IgD-negative memory B cell (primary cell): ENCODE data around the gene CLK2. TPM values are rescaled to one million over a fixed set of nuclear protein-coding genes. Genes with fewer than 3 reads are reported as not detected.
"Not testable (repeated sequence)": the region's sequence is repeated elsewhere in the genome, so short reads cannot be mapped to it uniquely, and the experiment has no call there.

Experiments used
- H3K27ac Mint-ChIP-seq, 3 donors: one replicate each; pipeline ENCODE4 v1.8.0; 2020 to 2022; ENCODE audit warnings: mild to moderate bottlenecking in 3 of 3, mixed read lengths in 3 of 3, moderate library complexity in 1 of 3
- H3K27me3 Mint-ChIP-seq: one replicate; pipeline ENCODE4 v1.8.0; 2021; ENCODE audit warnings: mixed read lengths
- H3K36me3 Mint-ChIP-seq: one replicate; pipeline ENCODE4 v1.8.0; 2020; ENCODE audit warnings: mild to moderate bottlenecking, mixed read lengths
- H3K4me1 Mint-ChIP-seq, 3 donors: one replicate each; pipeline ENCODE4 v1.8.0; 2020 to 2022; ENCODE audit warnings: mixed read lengths in 3 of 3, mild to moderate bottlenecking in 1 of 3
- H3K4me3 Mint-ChIP-seq, 4 donors: one replicate each; pipeline ENCODE4 v1.8.0; 2020 to 2022; ENCODE audit warnings: mild to moderate bottlenecking in 4 of 4, mixed read lengths in 4 of 4, moderate library complexity in 3 of 4
- H3K9me3 Mint-ChIP-seq, 3 donors: one replicate each; pipeline ENCODE4 v1.8.0; 2020 to 2021; ENCODE audit warnings: mixed read lengths in 3 of 3, mild to moderate bottlenecking in 1 of 3
- polyA plus RNA-seq: library from polyadenylated mRNA; unstranded; fragments of 300-500 nt; fragmentation: Illumina TruSeq; gene quantifications from one replicate; pipeline ENCODE4 v1.2.3, GENCODE V29; 2021

Gene CLK2
- polyA plus RNA-seq, 1 donor from 2014 or later, result 19.7 TPM

- Mint-ChIP-seq H3K4me3 (peak overlapping the region in 2 of 4 donors; percentile 17 to 25), H3K36me3 (no peaks in the 10 kb centered on the region), H3K27me3 (peaks cover 2% of the 10 kb centered on the region), H3K27ac (peak overlapping the region in 2 of 3 donors; percentile 47 to 85), H3K9me3 (peaks cover 0 to 2% (median 1%) of the 10 kb centered on the region in 3 donors), H3K4me1 (peaks cover 18 to 23% (median 21%) of the 10 kb centered on the region in 3 donors)
Measured at GRCh38 chr1:155247667-155248553, 25.4 kb downstream of the CLK2 start.

- Mint-ChIP-seq H3K4me1 (peaks cover 20 to 26% (median 23%) of the 10 kb centered on the region in 3 donors), H3K27ac (peak overlapping the region in 1 of 3 donors; percentile 35)
- not testable (repeated sequence) for H3K36me3 Mint-ChIP-seq, H3K9me3 Mint-ChIP-seq, H3K4me3 Mint-ChIP-seq, H3K27me3 Mint-ChIP-seq
Measured at GRCh38 chr1:155246796-155247195, 26.5 kb downstream of the CLK2 start.

- Mint-ChIP-seq H3K4me1 (peaks cover 26 to 33% (median 28%) of the 10 kb centered on the region in 3 donors), H3K9me3 (peaks cover 0 to 2% (median 1%) of the 10 kb centered on the region in 3 donors)
Measured at GRCh38 chr1:155245163-155245524, 28.2 kb downstream of the CLK2 start.

GRCh38 chr1:155244368-155245162 is 28.7 kb downstream of the CLK2 start:
- H3K4me3 Mint-ChIP-seq, result peak overlapping the region; percentile 87 to 90 (median 88)
- H3K36me3 Mint-ChIP-seq, result no peaks in the 10 kb centered on the region
- peaks cover 2% of the 10 kb centered on the region for H3K27me3 Mint-ChIP-seq
- peak overlapping the region; percentile 98 to 100 (median 98) for H3K27ac Mint-ChIP-seq
- peaks cover 0 to 2% (median 1%) of the 10 kb centered on the region in 3 donors for H3K9me3 Mint-ChIP-seq
- H3K4me1 Mint-ChIP-seq, result peaks cover 26 to 31% (median 28%) of the 10 kb centered on the region in 3 donors

More at GRCh38 chr1:155245163-155245524, 28.2 kb downstream of the CLK2 start:
- H3K36me3 Mint-ChIP-seq, result no peaks in the 10 kb centered on the region
- peak overlapping the region; percentile 57 to 100 (median 98) for H3K27ac Mint-ChIP-seq
- peaks cover 2% of the 10 kb centered on the region for H3K27me3 Mint-ChIP-seq
- H3K4me3 Mint-ChIP-seq, result peak overlapping the region; percentile 87 to 90 (median 88)

- H3K9me3 Mint-ChIP-seq, result peaks cover 0 to 2% (median 1%) of the 10 kb centered on the region in 3 donors
- peaks cover 2% of the 10 kb centered on the region for H3K27me3 Mint-ChIP-seq
- H3K36me3 Mint-ChIP-seq, result no peaks in the 10 kb centered on the region
- peak overlapping the region; percentile 87 to 90 (median 88) for H3K4me3 Mint-ChIP-seq
- peaks cover 26 to 31% (median 28%) of the 10 kb centered on the region in 3 donors for H3K4me1 Mint-ChIP-seq
- H3K27ac Mint-ChIP-seq, result peak overlapping the region in 2 of 3 donors; percentile 13 to 98
Measured at GRCh38 chr1:155242805-155243358, 30.4 kb downstream of the CLK2 start.

- peaks cover 26 to 31% (median 28%) of the 10 kb centered on the region in 3 donors for H3K4me1 Mint-ChIP-seq
- H3K4me3 Mint-ChIP-seq, result peak overlapping the region in 2 of 4 donors; percentile 86 to 96
- H3K27me3 Mint-ChIP-seq, result peaks cover 2% of the 10 kb centered on the region
Measured at GRCh38 chr1:155241841-155242264, 31.5 kb downstream of the CLK2 start.

GRCh38 chr1:155241069-155241679 is 32.1 kb downstream of the CLK2 start:
- Mint-ChIP-seq H3K27ac (peak overlapping the region; percentile 71 to 79 (median 71)), H3K4me3 (peak overlapping the region; percentile 86 to 96 (median 91)), H3K27me3 (peaks cover 2% of the 10 kb centered on the region), H3K36me3 (peaks cover 3% of the 10 kb centered on the region), H3K4me1 (peaks cover 26 to 28% (median 28%) of the 10 kb centered on the region in 3 donors), H3K9me3 (peaks cover 0 to 2% (median 1%) of the 10 kb centered on the region in 3 donors)

More at GRCh38 chr1:155241841-155242264, 31.5 kb downstream of the CLK2 start:
- H3K27ac Mint-ChIP-seq, result peak overlapping the region in 1 of 3 donors; percentile 71
- peaks cover 0 to 2% (median 1%) of the 10 kb centered on the region in 3 donors for H3K9me3 Mint-ChIP-seq
- no peaks in the 10 kb centered on the region for H3K36me3 Mint-ChIP-seq

- Mint-ChIP-seq H3K4me3 (no peak overlapping the region), H3K4me1 (peaks cover 7 to 11% (median 10%) of the 10 kb centered on the region in 3 donors), H3K9me3 (no peaks in the 10 kb centered on the region), H3K27ac (peak overlapping the region in 1 of 3 donors; percentile 53), H3K36me3 (peaks cover 8% of the 10 kb centered on the region), H3K27me3 (no peaks in the 10 kb centered on the region)
Measured at GRCh38 chr1:155236451-155236850, 36.9 kb downstream of the CLK2 start.

- H3K27me3 Mint-ChIP-seq, H3K9me3 Mint-ChIP-seq, H3K27ac Mint-ChIP-seq, H3K4me1 Mint-ChIP-seq, H3K36me3 Mint-ChIP-seq: not testable (repeated sequence)
- peak overlapping the region in 1 of 4 donors; percentile 20 for H3K4me3 Mint-ChIP-seq
Measured at GRCh38 chr1:155235375-155235774, 37.9 kb downstream of the CLK2 start.

GRCh38 chr1:155233502-155233901 is 39.8 kb downstream of the CLK2 start:
- not testable (repeated sequence) for H3K36me3 Mint-ChIP-seq, H3K27ac Mint-ChIP-seq, H3K4me1 Mint-ChIP-seq, H3K27me3 Mint-ChIP-seq, H3K4me3 Mint-ChIP-seq, H3K9me3 Mint-ChIP-seq

GRCh38 chr1:155232001-155232978 is 41.0 kb downstream of the CLK2 start:
- not testable (repeated sequence) for H3K27me3 Mint-ChIP-seq, H3K4me1 Mint-ChIP-seq, H3K4me3 Mint-ChIP-seq, H3K36me3 Mint-ChIP-seq, H3K9me3 Mint-ChIP-seq, H3K27ac Mint-ChIP-seq

GRCh38 chr1:155231302-155231701 is 42.0 kb downstream of the CLK2 start:
- not testable (repeated sequence) for H3K36me3 Mint-ChIP-seq, H3K27me3 Mint-ChIP-seq

GRCh38 chr1:155228096-155228427 is 45.2 kb downstream of the CLK2 start:
- Mint-ChIP-seq H3K36me3 (no peaks in the 10 kb centered on the region), H3K27me3 (no peaks in the 10 kb centered on the region), H3K27ac (peak overlapping the region; percentile 70 to 94 (median 80)), H3K4me1 (peaks cover 25 to 30% (median 28%) of the 10 kb centered on the region in 3 donors), H3K4me3 (peak overlapping the region; percentile 83 to 95 (median 89)), H3K9me3 (no peaks in the 10 kb centered on the region)

More at GRCh38 chr1:155231302-155231701, 42.0 kb downstream of the CLK2 start:
- H3K27ac Mint-ChIP-seq, result peak overlapping the region in 1 of 3 donors; percentile 21
- H3K4me1 Mint-ChIP-seq, result peaks cover 6 to 14% (median 8%) of the 10 kb centered on the region in 3 donors
- not testable (repeated sequence) for H3K9me3 Mint-ChIP-seq, H3K4me3 Mint-ChIP-seq
